Measurements from ENCODE around the gene NR5A2. TPM values are rescaled to one million over a fixed set of nuclear protein-coding genes. Genes with fewer than 3 reads are reported as not detected.

The NR5A2 gene
- total and polyA plus RNA-seq, 2 donors from 2014 or later, result 0.13 to 6.3 TPM

DNA sequence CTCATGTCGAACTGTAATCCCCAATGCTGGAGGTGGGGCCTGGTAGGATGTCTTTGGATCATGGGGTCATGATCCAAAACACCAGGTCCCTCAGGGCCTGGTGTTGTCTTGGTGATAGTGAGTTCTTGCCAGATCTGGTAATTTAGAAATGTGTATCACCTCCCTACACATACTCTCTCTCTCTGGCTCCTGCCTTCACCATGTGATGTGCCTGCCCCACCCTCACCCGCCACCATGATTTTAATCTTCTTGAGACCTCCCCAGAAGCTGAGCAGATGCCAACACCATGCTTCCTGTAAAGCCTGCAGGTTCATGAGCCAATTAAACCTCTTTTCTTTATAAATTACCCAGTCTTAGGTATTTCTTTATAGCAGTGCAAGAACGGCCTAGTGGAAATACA, 136.4 kb downstream of the NR5A2 start:
- FAIRE-seq (no peak), DNase-seq (no peak)
- H3K27ac ChIP-seq (ENCODE audit: low read depth in 2 of 2, low read length in 2 of 2), result no peak overlapping the region
- no peaks in the 10 kb centered on the region for H3K9me3 ChIP-seq (ENCODE audit: control insufficient read depth in 2 of 3, insufficient read depth in 1 of 3, low read length in 3 of 3)
- H3K27me3 ChIP-seq (ENCODE audit: control insufficient read depth, insufficient read depth, low read length), result no peaks in the 10 kb centered on the region
- no peaks in the 10 kb centered on the region for H3K36me3 ChIP-seq (ENCODE audit: control insufficient read depth in 2 of 3, insufficient read depth in 3 of 3, low read length in 3 of 3)
- H3K4me1 ChIP-seq (ENCODE audit: control insufficient read depth in 2 of 3, insufficient read depth in 2 of 3, low read depth in 1 of 3, low read length in 3 of 3), result no peaks in the 10 kb centered on the region
- no peak overlapping the region for H3K4me3 ChIP-seq (ENCODE audit: low read length in 3 of 3)
- TF ChIP-seq, protein P1, sequence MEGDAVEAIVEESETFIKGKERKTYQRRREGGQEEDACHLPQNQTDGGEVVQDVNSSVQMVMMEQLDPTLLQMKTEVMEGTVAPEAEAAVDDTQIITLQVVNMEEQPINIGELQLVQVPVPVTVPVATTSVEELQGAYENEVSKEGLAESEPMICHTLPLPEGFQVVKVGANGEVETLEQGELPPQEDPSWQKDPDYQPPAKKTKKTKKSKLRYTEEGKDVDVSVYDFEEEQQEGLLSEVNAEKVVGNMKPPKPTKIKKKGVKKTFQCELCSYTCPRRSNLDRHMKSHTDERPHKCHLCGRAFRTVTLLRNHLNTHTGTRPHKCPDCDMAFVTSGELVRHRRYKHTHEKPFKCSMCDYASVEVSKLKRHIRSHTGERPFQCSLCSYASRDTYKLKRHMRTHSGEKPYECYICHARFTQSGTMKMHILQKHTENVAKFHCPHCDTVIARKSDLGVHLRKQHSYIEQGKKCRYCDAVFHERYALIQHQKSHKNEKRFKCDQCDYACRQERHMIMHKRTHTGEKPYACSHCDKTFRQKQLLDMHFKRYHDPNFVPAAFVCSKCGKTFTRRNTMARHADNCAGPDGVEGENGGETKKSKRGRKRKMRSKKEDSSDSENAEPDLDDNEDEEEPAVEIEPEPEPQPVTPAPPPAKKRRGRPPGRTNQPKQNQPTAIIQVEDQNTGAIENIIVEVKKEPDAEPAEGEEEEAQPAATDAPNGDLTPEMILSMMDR (IDR thresholded peaks at IDR 0.05; ENCODE audit: borderline replicate concordance, extremely low read depth, insufficient read depth), result no peak
- H3K9ac ChIP-seq (ENCODE audit: low read length in 3 of 3), result no peak overlapping the region
- intact Hi-C loops (cut with DNase I), result no loop called here

DNA sequence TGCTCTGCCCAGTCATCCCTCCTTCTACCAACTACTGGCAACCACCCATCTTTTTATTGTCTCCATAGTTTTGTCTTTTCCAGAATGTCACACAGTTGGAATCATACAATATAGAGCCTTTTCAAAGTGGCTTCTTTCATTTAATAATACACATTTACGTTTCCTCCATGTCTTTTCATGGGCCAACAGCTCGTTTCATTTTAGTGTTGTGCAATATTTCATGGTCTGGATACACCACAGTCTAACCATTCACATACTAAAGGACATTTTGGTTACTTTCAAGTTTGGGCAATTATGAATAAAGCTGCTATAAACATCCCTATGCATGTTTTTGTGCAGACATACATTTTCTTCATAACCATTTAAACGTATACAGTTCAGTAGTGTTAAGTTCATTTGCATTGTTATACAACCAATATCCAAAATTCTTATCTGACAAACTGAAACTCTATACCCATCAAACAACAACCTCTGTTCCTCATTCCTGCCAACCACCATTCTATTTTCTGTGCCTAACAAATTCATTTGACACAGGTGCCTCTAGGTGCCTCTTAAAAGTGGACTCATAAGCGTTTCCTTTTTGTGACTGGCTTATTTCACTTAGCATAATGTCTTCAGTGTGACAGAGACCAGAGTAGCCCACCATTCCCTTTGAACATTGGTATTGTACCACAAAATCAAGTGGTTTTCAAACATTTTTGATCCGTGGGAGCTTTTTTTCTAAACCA, 138.1 kb downstream of the NR5A2 start:
- Histone ChIP-seq H3K9ac (ENCODE audit: low read length in 3 of 3) (no peak overlapping the region), H3K36me3 (ENCODE audit: control insufficient read depth in 2 of 3, insufficient read depth in 3 of 3, low read length in 3 of 3) (no peaks in the 10 kb centered on the region), H3K4me1 (ENCODE audit: control insufficient read depth in 2 of 3, insufficient read depth in 2 of 3, low read depth in 1 of 3, low read length in 3 of 3) (no peaks in the 10 kb centered on the region), H3K27me3 (ENCODE audit: control insufficient read depth, insufficient read depth, low read length) (no peaks in the 10 kb centered on the region), H3K9me3 (ENCODE audit: control insufficient read depth in 2 of 3, insufficient read depth in 1 of 3, low read length in 3 of 3) (no peaks in the 10 kb centered on the region), H3K27ac (ENCODE audit: low read depth in 2 of 2, low read length in 2 of 2) (no peak overlapping the region), H3K4me3 (ENCODE audit: low read length in 3 of 3) (no peak overlapping the region)
- DNase-seq, result no peak
- TF ChIP-seq, protein P1 (IDR thresholded peaks at IDR 0.05; ENCODE audit: borderline replicate concordance, extremely low read depth, insufficient read depth), result no peak
- intact Hi-C loops (cut with DNase I), result no loop called here
- FAIRE-seq, result no peak

DNA sequence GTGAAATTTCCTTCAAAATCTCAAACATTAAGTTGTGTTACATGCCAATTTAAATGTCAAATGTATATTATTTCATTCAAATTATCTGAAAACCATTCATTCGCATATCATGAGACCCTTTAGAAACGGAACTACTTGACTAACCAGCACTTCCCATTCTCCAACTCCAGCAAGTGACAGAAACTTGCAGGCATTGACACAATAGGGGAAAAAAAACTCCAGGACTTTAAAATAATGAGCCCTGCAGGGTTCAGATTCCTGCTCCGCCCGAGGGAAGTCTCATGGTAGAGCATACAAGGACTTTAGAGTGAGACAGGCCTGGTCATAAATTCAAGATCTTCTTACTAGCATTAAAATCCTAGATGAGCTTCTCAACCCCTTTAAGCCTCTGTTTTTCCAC, 138.9 kb downstream of the NR5A2 start:
- Histone ChIP-seq H3K9ac (ENCODE audit: low read length in 3 of 3) (no peak overlapping the region), H3K27me3 (ENCODE audit: control insufficient read depth, insufficient read depth, low read length) (no peaks in the 10 kb centered on the region), H3K4me1 (ENCODE audit: control insufficient read depth in 2 of 3, insufficient read depth in 2 of 3, low read depth in 1 of 3, low read length in 3 of 3) (no peaks in the 10 kb centered on the region), H3K27ac (ENCODE audit: low read depth in 2 of 2, low read length in 2 of 2) (no peak overlapping the region), H3K36me3 (ENCODE audit: control insufficient read depth in 2 of 3, insufficient read depth in 3 of 3, low read length in 3 of 3) (no peaks in the 10 kb centered on the region), H3K9me3 (ENCODE audit: control insufficient read depth in 2 of 3, insufficient read depth in 1 of 3, low read length in 3 of 3) (no peaks in the 10 kb centered on the region), H3K4me3 (ENCODE audit: low read length in 3 of 3) (no peak overlapping the region)
- FAIRE-seq (no peak), DNase-seq (peak in 1 of 5 donors; percentile 24)
- TF ChIP-seq, protein P1 (IDR thresholded peaks at IDR 0.05; ENCODE audit: borderline replicate concordance, extremely low read depth, insufficient read depth), result no peak
- intact Hi-C loops (cut with DNase I), result no loop called here

DNA sequence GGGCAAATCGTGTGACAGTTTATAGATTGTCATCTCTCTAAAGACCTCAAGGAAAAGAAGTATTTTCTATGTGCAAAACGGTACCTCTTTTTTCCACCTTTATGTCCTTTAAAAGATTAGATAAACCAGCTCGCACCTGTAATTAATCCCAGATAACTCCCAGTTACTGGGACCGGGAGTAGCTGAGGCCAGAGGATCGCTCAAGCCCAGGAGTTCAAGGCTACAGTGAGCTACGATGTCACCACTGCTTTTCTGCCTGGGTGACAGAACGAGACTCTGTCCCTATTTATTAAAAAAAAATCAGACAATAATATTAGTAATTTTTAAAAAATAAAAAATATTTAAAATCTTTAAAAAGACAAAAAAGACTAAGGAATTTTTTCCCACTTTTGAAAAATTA, 141.4 kb downstream of the NR5A2 start:
- TF ChIP-seq, protein P1 (IDR thresholded peaks at IDR 0.05; ENCODE audit: borderline replicate concordance, extremely low read depth, insufficient read depth), result no peak
- intact Hi-C loops (cut with DNase I), result no loop called here
- H3K9ac ChIP-seq (ENCODE audit: low read length in 3 of 3), result no peak overlapping the region
- H3K4me1 ChIP-seq (ENCODE audit: control insufficient read depth in 2 of 3, insufficient read depth in 2 of 3, low read depth in 1 of 3, low read length in 3 of 3), result no peaks in the 10 kb centered on the region
- no peak for FAIRE-seq
- H3K36me3 ChIP-seq (ENCODE audit: control insufficient read depth in 2 of 3, insufficient read depth in 3 of 3, low read length in 3 of 3), result no peaks in the 10 kb centered on the region
- no peak overlapping the region for H3K4me3 ChIP-seq (ENCODE audit: low read length in 3 of 3)
- no peaks in the 10 kb centered on the region for H3K27me3 ChIP-seq (ENCODE audit: control insufficient read depth, insufficient read depth, low read length)
- no peak overlapping the region for H3K27ac ChIP-seq (ENCODE audit: low read depth in 2 of 2, low read length in 2 of 2)
- no peak for DNase-seq
- no peaks in the 10 kb centered on the region for H3K9me3 ChIP-seq (ENCODE audit: control insufficient read depth in 2 of 3, insufficient read depth in 1 of 3, low read length in 3 of 3)
